A549 (cell line): Measurements from ENCODE around the gene TRIM47. TPM values are rescaled to one million over a fixed set of nuclear protein-coding genes. Genes with fewer than 3 reads are reported as not detected.

Experiments
- ATAC-seq, 2 experiments: fragments of 200-7000 bp in 1 of 2; fragments of >200 bp in 1 of 2; cut with Nextera tagmentation in 1 of 2; cut with Tn5 transposase in 1 of 2; 3 replicates each; pipeline versions ENCODE4 v1.8.0 to v1.9.1; 2018 to 2020; ENCODE audit warnings: mild to moderate bottlenecking in 1 of 2, moderate library complexity in 1 of 2
- CTCF ChIA-PET: fragments of 300-600 bp; sonication (Branson Sonifier 250); formaldehyde crosslinking; extraction: SDS; loops from one replicate; lab custom pipeline; 2021; ENCODE audit warnings: antibody characterized with exemption, inconsistent platforms; lab: Yijun Ruan, JAX
- POLR2A ChIA-PET: fragments of 350-600 bp; formaldehyde crosslinking; extraction: SDS; loops from one replicate; lab custom pipeline; 2021; ENCODE audit warnings: antibody characterized with exemption, inconsistent platforms; lab: Yijun Ruan, JAX
- DNase-seq, 2 experiments: peaks; one replicate each; pipeline versions ENCODE4 v3.0.0 to v3.0.0-alpha.2; 2011 to 2016; ENCODE audit warnings: low read depth in 1 of 2, low spot score in 1 of 2
- FAIRE-seq: peaks from 2 replicates; lab custom pipeline; 2011; peaks lifted over from hg19 to GRCh38; lab: Jason Lieb, UNC
- H3K27ac ChIP-seq, 2 experiments: fragments of >200 bp; sonication (Bioruptor Twin); formaldehyde crosslinking; 3 replicates each; pipeline ENCODE4 v1.5.1; 2016 to 2017
- H3K4me1 ChIP-seq: fragments of >200 bp; sonication (Bioruptor Twin); formaldehyde crosslinking; 3 replicates; pipeline ENCODE4 v1.6.1; 2016
- H3K4me2 ChIP-seq: fragments of >200 bp; sonication (Bioruptor Twin); formaldehyde crosslinking; 3 replicates; pipeline ENCODE4 v1.6.1; 2016
- H3K4me3 ChIP-seq: fragments of >200 bp; sonication (Bioruptor Twin); formaldehyde crosslinking; 3 replicates; pipeline ENCODE4 v1.5.1; 2016
- H3K9me3 ChIP-seq: fragments of >200 bp; sonication (Bioruptor Twin); formaldehyde crosslinking; 3 replicates; pipeline ENCODE4 v1.6.1; 2016
- BHLHE40 ChIP-seq: IDR thresholded peaks from 2 replicates; pipeline ENCODE4 v1.6.1; 2012; ENCODE audit warnings: low read depth, low read length, inconsistent platforms
- CBX2 ChIP-seq: fragments of 200-600 bp; sonication (generic); IDR thresholded peaks from 2 replicates; pipeline ENCODE4 v1.6.1; 2016; ENCODE audit warnings: low read depth, mild to moderate bottlenecking, borderline replicate concordance
- CEBPB ChIP-seq, 2 experiments: fragments of >200 bp in 1 of 2; sonication (Bioruptor Twin) in 1 of 2; formaldehyde crosslinking in 1 of 2; IDR thresholded peaks; 2 replicates each; pipeline ENCODE4 v1.6.1; 2012 to 2016
- CHD2 ChIP-seq: fragments of 150-350 bp; IDR thresholded peaks from 2 replicates; pipeline ENCODE4 v1.6.1; 2014; ENCODE audit warnings: low read length; ENCODE audit not compliant: partially characterized antibody
- HDAC2 ChIP-seq: fragments of 200-600 bp; sonication (generic); IDR thresholded peaks from 2 replicates; pipeline ENCODE4 v1.6.1; 2016
- HEYL ChIP-seq: fragments of 250-450 bp; sonication (Bioruptor Pico); IDR thresholded peaks from 2 replicates; pipeline ENCODE4 v1.8.0; 2021; ENCODE audit warnings: mild to moderate bottlenecking, moderate library complexity
- HOXB13 ChIP-seq: fragments of 250-450 bp; sonication (Bioruptor Pico); IDR thresholded peaks from 2 replicates; pipeline ENCODE4 v1.5.0; 2020; ENCODE audit warnings: low read depth, mild to moderate bottlenecking, moderate library complexity
- JUNB ChIP-seq: fragments of >200 bp; sonication (Bioruptor Twin); formaldehyde crosslinking; IDR thresholded peaks from 2 replicates; pipeline ENCODE4 v1.6.1; 2016
- KDM1A ChIP-seq: fragments of 200-600 bp; sonication (generic); IDR thresholded peaks from 2 replicates; pipeline ENCODE4 v1.6.1; 2016; ENCODE audit warnings: low read depth, mild to moderate bottlenecking
- KDM5A ChIP-seq: fragments of 200-600 bp; sonication (generic); IDR thresholded peaks from 2 replicates; pipeline ENCODE4 v1.6.1; 2016; ENCODE audit warnings: antibody characterized with exemption, mild to moderate bottlenecking
- MAZ ChIP-seq: fragments of 150-350 bp; IDR thresholded peaks from 2 replicates; pipeline ENCODE4 v1.6.1; 2014; ENCODE audit warnings: antibody characterized with exemption, low read depth, low read length, borderline replicate concordance
- PHF8 ChIP-seq: fragments of 200-600 bp; sonication (generic); IDR thresholded peaks from 2 replicates; pipeline ENCODE4 v1.6.1; 2016; ENCODE audit warnings: low read depth, mild to moderate bottlenecking, antibody characterized with exemption, moderate library complexity, borderline replicate concordance
- POLR2A ChIP-seq: IDR thresholded peaks from 2 replicates; pipeline ENCODE4 v1.6.1; 2012; ENCODE audit warnings: mild to moderate bottlenecking, low read length
- RAD21 ChIP-seq, 2 experiments: fragments of >200 bp in 1 of 2; sonication (Bioruptor Twin) in 1 of 2; formaldehyde crosslinking in 1 of 2; IDR thresholded peaks in 1 of 2; conservative IDR thresholded peaks in 1 of 2; 2 replicates in 1 of 2; 3 replicates in 1 of 2; pipeline ENCODE4 v1.6.1; 2012 to 2018; ENCODE audit warnings: inconsistent platforms in 1 of 2
- ZFP36 ChIP-seq: fragments of 450-650 bp; IDR thresholded peaks from 2 replicates; pipeline ENCODE4 v1.6.1; 2014; ENCODE audit warnings: borderline replicate concordance; ENCODE audit not compliant: partially characterized antibody
- WGBS: methylation state at CpG from one replicate; pipeline ENCODE4 v1.1.6; 2017; ENCODE audit errors: missing lambda C conversion rate; 5-methylcytosine and 5-hydroxymethylcytosine counted together
- polyA plus RNA-seq, 4 experiments: library from polyadenylated mRNA; depleted of rRNA in 3 of 4; stranded (reverse); fragments of >200 nt; fragmentation: RNase III in 1 of 4; extraction: RNeasy Plus Mini Kit Qiagen cat#74134 plus additional on column Dnase treatment in 1 of 4; gene quantifications; 2 replicates in 3 of 4; 3 replicates in 1 of 4; pipeline ENCODE4 v1.2.3, GENCODE V29; 2011 to 2017
- TF ChIP-seq, protein P1 (sequence below): fragments of >200 bp; sonication (Bioruptor Twin); formaldehyde crosslinking; IDR thresholded peaks from 3 replicates; pipeline ENCODE4 v1.6.1; 2016
- TF ChIP-seq, protein P2 (sequence below): fragments of 150-350 bp; IDR thresholded peaks from 2 replicates; pipeline ENCODE4 v1.6.1; 2014; ENCODE audit warnings: low read depth, mild to moderate bottlenecking, low read length
- TF ChIP-seq, protein P3 (sequence below): fragments of 250-450 bp; sonication (Bioruptor Pico); IDR thresholded peaks from 2 replicates; pipeline ENCODE4 v1.5.0; 2020; ENCODE audit warnings: low read depth, mild to moderate bottlenecking, moderate library complexity
- TF ChIP-seq, protein P4 (sequence below): IDR thresholded peaks from 2 replicates; pipeline ENCODE4 v1.6.1; 2012; ENCODE audit warnings: low read depth, borderline replicate concordance
- TF ChIP-seq, protein P5 (sequence below): fragments of 200-600 bp; sonication (generic); IDR thresholded peaks from 2 replicates; pipeline ENCODE4 v1.6.1; 2016; ENCODE audit warnings: antibody characterized with exemption, mild to moderate bottlenecking, moderate library complexity

Gene TRIM47
- polyA plus RNA-seq, 2 of the 4 experiments (the other 2 are of a cell fraction) = 19.6 to 46.6 TPM

DNA sequence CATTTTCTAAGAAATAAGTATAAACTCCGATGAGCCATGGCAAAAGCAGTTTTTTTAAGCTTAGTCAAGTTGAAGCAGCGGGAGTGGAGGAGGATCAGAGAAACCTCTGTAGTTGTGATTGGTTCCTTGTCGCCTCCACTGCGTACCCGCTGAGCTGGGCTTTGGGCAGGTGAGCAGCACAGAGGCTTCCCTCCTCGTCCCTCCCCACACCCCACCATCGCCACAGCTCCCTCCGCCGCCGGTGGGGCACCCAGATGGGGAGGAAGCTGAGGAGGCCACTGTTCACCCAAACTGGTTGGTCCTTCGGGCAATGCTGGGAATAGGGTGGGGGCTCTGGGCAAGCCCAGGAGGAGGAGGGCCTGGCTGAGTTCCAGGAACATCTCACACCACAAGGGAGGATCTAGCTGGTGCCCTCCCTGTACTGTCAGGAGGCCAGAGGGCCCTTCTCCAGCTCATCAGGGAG, 31.5 kb upstream of the TRIM47 start:
- Histone ChIP-seq H3K4me3 (no peak overlapping the region), H3K4me2 (no peak overlapping the region), H3K9me3 (no peaks in the 10 kb centered on the region), H3K27ac (no peak overlapping the region), H3K4me1 (peaks cover 10% of the 10 kb centered on the region; the same call in 2 of the 3 replicates)
- DNase-seq (no peak), ATAC-seq (no peak), FAIRE-seq (no peak)
- ChIA-PET CTCF (interaction anchor here (0.5 to 20.0 kb wide), 14 partner anchors 10 to 369 kb away, joined by 3 to 372 read pairs (median 5); partner anchors contain the start of genes CDK3, FBF1, TRIM47 and TRIM65), POLR2A (interaction anchor here (0.9 kb wide), 1 partner anchor 31 kb away, joined by 3 read pairs; no protein-coding TSS in a partner anchor)
- WGBS = 85% methylated on average over 11 of the region's 11 CpGs
- TF ChIP-seq HDAC2 = no peak
- TF ChIP-seq, protein P1, sequence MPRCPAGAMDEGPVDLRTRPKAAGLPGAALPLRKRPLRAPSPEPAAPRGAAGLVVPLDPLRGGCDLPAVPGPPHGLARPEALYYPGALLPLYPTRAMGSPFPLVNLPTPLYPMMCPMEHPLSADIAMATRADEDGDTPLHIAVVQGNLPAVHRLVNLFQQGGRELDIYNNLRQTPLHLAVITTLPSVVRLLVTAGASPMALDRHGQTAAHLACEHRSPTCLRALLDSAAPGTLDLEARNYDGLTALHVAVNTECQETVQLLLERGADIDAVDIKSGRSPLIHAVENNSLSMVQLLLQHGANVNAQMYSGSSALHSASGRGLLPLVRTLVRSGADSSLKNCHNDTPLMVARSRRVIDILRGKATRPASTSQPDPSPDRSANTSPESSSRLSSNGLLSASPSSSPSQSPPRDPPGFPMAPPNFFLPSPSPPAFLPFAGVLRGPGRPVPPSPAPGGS = no peak
- no peak for TF ChIP-seq HEYL (CRISPR knock-in tag)
- TF ChIP-seq CBX2 = no peak
- TF ChIP-seq ZFP36 = no peak
- TF ChIP-seq PHF8 = no peak
- TF ChIP-seq, protein P2, sequence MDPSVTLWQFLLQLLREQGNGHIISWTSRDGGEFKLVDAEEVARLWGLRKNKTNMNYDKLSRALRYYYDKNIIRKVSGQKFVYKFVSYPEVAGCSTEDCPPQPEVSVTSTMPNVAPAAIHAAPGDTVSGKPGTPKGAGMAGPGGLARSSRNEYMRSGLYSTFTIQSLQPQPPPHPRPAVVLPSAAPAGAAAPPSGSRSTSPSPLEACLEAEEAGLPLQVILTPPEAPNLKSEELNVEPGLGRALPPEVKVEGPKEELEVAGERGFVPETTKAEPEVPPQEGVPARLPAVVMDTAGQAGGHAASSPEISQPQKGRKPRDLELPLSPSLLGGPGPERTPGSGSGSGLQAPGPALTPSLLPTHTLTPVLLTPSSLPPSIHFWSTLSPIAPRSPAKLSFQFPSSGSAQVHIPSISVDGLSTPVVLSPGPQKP = no peak
- no peak for TF ChIP-seq JUNB
- no peak for TF ChIP-seq CHD2
- TF ChIP-seq, all 56 proteins: peak for 0

DNA sequence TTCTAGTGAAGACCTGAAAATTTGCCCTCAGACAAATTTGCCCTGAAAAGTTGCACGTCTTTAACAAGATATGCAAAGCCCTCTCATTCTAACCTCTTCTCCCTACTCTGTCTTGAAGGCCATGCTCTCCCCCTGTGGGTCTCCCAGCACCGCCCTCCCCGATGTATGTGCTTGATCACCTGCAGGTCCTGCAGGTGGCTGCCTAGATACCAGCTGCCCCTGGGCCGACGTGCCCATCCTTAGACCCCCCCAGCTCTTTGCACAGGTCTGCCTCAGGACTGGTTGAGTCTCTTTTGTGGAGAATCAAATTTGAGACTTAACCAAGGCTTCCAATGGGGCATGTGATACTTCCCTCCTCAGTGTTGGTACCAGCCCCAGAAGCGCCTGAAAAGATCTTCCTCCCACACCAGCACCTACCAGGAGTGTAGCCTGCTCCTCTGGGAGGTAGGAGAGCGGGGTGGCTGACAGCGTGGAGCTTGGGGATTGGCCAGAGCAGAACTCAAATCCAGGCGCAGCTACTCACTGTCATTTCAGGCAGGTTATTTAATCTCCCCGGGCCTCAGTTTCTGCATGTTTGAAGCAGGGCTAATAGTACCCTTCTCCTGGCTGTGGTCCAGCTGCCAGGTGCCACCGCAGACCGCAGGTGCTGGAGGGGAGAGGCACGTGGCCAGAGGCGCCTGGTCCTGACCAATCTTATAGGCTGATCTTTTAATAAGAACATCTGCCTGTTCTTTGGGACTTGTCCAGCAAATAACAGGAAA, 30.9 kb upstream of the TRIM47 start:
- CTCF ChIA-PET = interaction anchor here (0.9 to 20.0 kb wide), 12 partner anchors 10 to 370 kb away, joined by 3 to 372 read pairs (median 7); partner anchors contain the start of genes CDK3, FBF1, TRIM47 and TRIM65
- DNase-seq = no peak
- Histone ChIP-seq H3K27ac (no peak overlapping the region), H3K4me3 (no peak overlapping the region), H3K9me3 (no peaks in the 10 kb centered on the region), H3K4me1 (peaks cover 10% of the 10 kb centered on the region; the same call in 2 of the 3 replicates), H3K4me2 (no peak overlapping the region)
- TF ChIP-seq, protein P3, sequence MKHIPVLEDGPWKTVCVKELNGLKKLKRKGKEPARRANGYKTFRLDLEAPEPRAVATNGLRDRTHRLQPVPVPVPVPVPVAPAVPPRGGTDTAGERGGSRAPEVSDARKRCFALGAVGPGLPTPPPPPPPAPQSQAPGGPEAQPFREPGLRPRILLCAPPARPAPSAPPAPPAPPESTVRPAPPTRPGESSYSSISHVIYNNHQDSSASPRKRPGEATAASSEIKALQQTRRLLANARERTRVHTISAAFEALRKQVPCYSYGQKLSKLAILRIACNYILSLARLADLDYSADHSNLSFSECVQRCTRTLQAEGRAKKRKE (CRISPR knock-in tag) = no peak
- no peak for TF ChIP-seq MAZ
- TF ChIP-seq CEBPB (IDR thresholded peaks at IDR 0.05) = no peak
- no peak for TF ChIP-seq KDM5A
- no peak for TF ChIP-seq HOXB13 (CRISPR knock-in tag)
- TF ChIP-seq CBX2 = no peak
- TF ChIP-seq RAD21 (conservative IDR thresholded peaks at IDR 0.05 in 1 of 2, IDR thresholded peaks at IDR 0.05 in 1 of 2) = no peak
- no peak for TF ChIP-seq POLR2A
- TF ChIP-seq KDM1A = no peak
- 87% methylated on average over 14 of the region's 14 CpGs for WGBS
- ATAC-seq = no peak
- FAIRE-seq = no peak
- POLR2A ChIA-PET = interaction anchor here (0.9 kb wide), 1 partner anchor 32 kb away, joined by 3 read pairs; no protein-coding TSS in a partner anchor

DNA sequence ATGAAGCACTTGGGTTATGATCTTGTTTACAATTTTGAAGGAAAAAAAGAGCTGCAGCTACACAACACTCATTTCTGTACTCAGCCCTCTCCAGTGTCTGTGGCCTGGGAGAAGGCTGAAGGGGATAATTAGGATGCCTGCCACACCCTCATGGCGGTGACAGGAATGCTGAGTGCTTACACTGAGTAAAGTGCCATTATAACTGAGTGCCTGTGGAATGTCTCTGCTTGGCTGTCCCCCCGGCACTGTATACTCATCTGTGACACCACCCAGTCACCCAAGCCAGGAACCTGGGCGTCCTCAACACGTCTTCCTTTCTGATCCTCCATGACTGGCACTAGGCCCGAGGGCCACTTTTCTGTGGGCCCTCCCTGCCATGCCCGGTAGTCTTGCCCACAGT, 29.8 kb upstream of the TRIM47 start:
- no peak for FAIRE-seq
- H3K4me1 ChIP-seq = peaks cover 17% of the 10 kb centered on the region
- WGBS = 79% methylated on average over 6 of the region's 6 CpGs
- POLR2A ChIA-PET = no interaction called here
- no peak overlapping the region for H3K27ac ChIP-seq
- no peak overlapping the region for H3K4me3 ChIP-seq
- no peak for DNase-seq
- ATAC-seq = no peak
- H3K4me2 ChIP-seq = no peak overlapping the region
- no peaks in the 10 kb centered on the region for H3K9me3 ChIP-seq
- CTCF ChIA-PET = interaction anchor here (0.8 to 20.0 kb wide), 5 partner anchors 11 to 97 kb away, joined by 3 to 372 read pairs (median 17); partner anchors contain the start of genes CDK3 and TRIM65
- TF ChIP-seq, protein P4, sequence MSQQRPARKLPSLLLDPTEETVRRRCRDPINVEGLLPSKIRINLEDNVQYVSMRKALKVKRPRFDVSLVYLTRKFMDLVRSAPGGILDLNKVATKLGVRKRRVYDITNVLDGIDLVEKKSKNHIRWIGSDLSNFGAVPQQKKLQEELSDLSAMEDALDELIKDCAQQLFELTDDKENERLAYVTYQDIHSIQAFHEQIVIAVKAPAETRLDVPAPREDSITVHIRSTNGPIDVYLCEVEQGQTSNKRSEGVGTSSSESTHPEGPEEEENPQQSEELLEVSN = no peak
- TF ChIP-seq, protein P5, sequence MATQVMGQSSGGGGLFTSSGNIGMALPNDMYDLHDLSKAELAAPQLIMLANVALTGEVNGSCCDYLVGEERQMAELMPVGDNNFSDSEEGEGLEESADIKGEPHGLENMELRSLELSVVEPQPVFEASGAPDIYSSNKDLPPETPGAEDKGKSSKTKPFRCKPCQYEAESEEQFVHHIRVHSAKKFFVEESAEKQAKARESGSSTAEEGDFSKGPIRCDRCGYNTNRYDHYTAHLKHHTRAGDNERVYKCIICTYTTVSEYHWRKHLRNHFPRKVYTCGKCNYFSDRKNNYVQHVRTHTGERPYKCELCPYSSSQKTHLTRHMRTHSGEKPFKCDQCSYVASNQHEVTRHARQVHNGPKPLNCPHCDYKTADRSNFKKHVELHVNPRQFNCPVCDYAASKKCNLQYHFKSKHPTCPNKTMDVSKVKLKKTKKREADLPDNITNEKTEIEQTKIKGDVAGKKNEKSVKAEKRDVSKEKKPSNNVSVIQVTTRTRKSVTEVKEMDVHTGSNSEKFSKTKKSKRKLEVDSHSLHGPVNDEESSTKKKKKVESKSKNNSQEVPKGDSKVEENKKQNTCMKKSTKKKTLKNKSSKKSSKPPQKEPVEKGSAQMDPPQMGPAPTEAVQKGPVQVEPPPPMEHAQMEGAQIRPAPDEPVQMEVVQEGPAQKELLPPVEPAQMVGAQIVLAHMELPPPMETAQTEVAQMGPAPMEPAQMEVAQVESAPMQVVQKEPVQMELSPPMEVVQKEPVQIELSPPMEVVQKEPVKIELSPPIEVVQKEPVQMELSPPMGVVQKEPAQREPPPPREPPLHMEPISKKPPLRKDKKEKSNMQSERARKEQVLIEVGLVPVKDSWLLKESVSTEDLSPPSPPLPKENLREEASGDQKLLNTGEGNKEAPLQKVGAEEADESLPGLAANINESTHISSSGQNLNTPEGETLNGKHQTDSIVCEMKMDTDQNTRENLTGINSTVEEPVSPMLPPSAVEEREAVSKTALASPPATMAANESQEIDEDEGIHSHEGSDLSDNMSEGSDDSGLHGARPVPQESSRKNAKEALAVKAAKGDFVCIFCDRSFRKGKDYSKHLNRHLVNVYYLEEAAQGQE = no peak
- TF ChIP-seq, protein P1 = no peak
- TF ChIP-seq BHLHE40 = no peak
- TF ChIP-seq, protein P3 (CRISPR knock-in tag) = no peak
- TF ChIP-seq CHD2 = no peak
